Measurements from ENCODE around the gene MRPL37. TPM values are rescaled to one million over a fixed set of nuclear protein-coding genes. Genes with fewer than 3 reads are reported as not detected.
A peak's percentile ranks its signal among the peaks of the same experiment; 100 is the strongest.

Gene MRPL37
- total and polyA plus RNA-seq, 2 experiments from 2014 or later = 93.7 to 97.9 TPM

GRCh38 chr1:54254055-54254454 is 54.1 kb downstream of the MRPL37 start:
- Histone ChIP-seq H3K9me3 (ENCODE audit: low read depth) (no peaks in the 10 kb centered on the region), H3K4me1 (ENCODE audit: low read depth) (no peaks in the 10 kb centered on the region), H3K27me3 (no peaks in the 10 kb centered on the region), H3K36me3 (peaks cover 3% of the 10 kb centered on the region), H3K4me3 (no peak overlapping the region), H3K27ac (no peak overlapping the region)
- TF ChIP-seq CTCF (IDR thresholded peaks at IDR 0.05; ENCODE audit: low read depth, low read length) = no peak
- DNase-seq (ENCODE audit: low read depth in 1 of 2, low spot score in 1 of 2) = peak in 1 of 2 donors; percentile 52

- no peak overlapping the region for H3K27ac ChIP-seq
Observed at GRCh38 chr1:54255026-54255702, 55.2 kb downstream of the MRPL37 start.

GRCh38 chr1:54256522-54257345 is 56.8 kb downstream of the MRPL37 start:
- DNase-seq (ENCODE audit: low read depth in 1 of 2, low spot score in 1 of 2) = no peak
- no peaks in the 10 kb centered on the region for H3K36me3 ChIP-seq
- no peak overlapping the region for H3K4me3 ChIP-seq

More at GRCh38 chr1:54255026-54255702, 55.2 kb downstream of the MRPL37 start:
- H3K4me1 ChIP-seq (ENCODE audit: low read depth) = no peaks in the 10 kb centered on the region
- TF ChIP-seq CTCF (IDR thresholded peaks at IDR 0.05; ENCODE audit: low read depth, low read length) = no peak
- DNase-seq (ENCODE audit: low read depth in 1 of 2, low spot score in 1 of 2) = no peak
- peaks cover 3% of the 10 kb centered on the region for H3K36me3 ChIP-seq
- no peaks in the 10 kb centered on the region for H3K9me3 ChIP-seq (ENCODE audit: low read depth)
- H3K4me3 ChIP-seq = no peak overlapping the region
- H3K27me3 ChIP-seq = no peaks in the 10 kb centered on the region

GRCh38 chr1:54257346-54257620 is 57.3 kb downstream of the MRPL37 start:
- no peak overlapping the region for H3K27ac ChIP-seq
- no peaks in the 10 kb centered on the region for H3K4me1 ChIP-seq (ENCODE audit: low read depth)
- no peak for DNase-seq (ENCODE audit: low read depth in 1 of 2, low spot score in 1 of 2)
- no peak for TF ChIP-seq CTCF (IDR thresholded peaks at IDR 0.05; ENCODE audit: low read depth, low read length)
- H3K9me3 ChIP-seq (ENCODE audit: low read depth) = no peaks in the 10 kb centered on the region
- no peak overlapping the region for H3K4me3 ChIP-seq
- H3K36me3 ChIP-seq = no peaks in the 10 kb centered on the region
- no peaks in the 10 kb centered on the region for H3K27me3 ChIP-seq

More at GRCh38 chr1:54256522-54257345, 56.8 kb downstream of the MRPL37 start:
- no peaks in the 10 kb centered on the region for H3K27me3 ChIP-seq
- no peak for TF ChIP-seq CTCF (IDR thresholded peaks at IDR 0.05; ENCODE audit: low read depth, low read length)
- no peak overlapping the region for H3K27ac ChIP-seq
- no peaks in the 10 kb centered on the region for H3K9me3 ChIP-seq (ENCODE audit: low read depth)
- no peaks in the 10 kb centered on the region for H3K4me1 ChIP-seq (ENCODE audit: low read depth)

GRCh38 chr1:54257876-54258275 is 57.9 kb downstream of the MRPL37 start:
- Histone ChIP-seq H3K4me3 (no peak overlapping the region), H3K27me3 (no peaks in the 10 kb centered on the region), H3K27ac (no peak overlapping the region), H3K36me3 (no peaks in the 10 kb centered on the region), H3K9me3 (ENCODE audit: low read depth) (no peaks in the 10 kb centered on the region), H3K4me1 (ENCODE audit: low read depth) (no peaks in the 10 kb centered on the region)
- TF ChIP-seq CTCF (IDR thresholded peaks at IDR 0.05; ENCODE audit: low read depth, low read length) = no peak
- no peak for DNase-seq (ENCODE audit: low read depth in 1 of 2, low spot score in 1 of 2)
